Jurkat, Clone E6-1 (cell line): ENCODE measurements around the gene RALGDS.

ENCODE experiments used
- DNase-seq: peaks from one replicate; pipeline ENCODE4 v3.0.0-alpha.2; 2011; ENCODE audit warnings: low read depth, low spot score
- H3K4me3 ChIP-seq: 2 replicates; pipeline ENCODE4 v1.5.1; 2011; ENCODE audit warnings: mild to moderate bottlenecking, low read length, control low read depth, moderate library complexity

RALGDS gene

DNA sequence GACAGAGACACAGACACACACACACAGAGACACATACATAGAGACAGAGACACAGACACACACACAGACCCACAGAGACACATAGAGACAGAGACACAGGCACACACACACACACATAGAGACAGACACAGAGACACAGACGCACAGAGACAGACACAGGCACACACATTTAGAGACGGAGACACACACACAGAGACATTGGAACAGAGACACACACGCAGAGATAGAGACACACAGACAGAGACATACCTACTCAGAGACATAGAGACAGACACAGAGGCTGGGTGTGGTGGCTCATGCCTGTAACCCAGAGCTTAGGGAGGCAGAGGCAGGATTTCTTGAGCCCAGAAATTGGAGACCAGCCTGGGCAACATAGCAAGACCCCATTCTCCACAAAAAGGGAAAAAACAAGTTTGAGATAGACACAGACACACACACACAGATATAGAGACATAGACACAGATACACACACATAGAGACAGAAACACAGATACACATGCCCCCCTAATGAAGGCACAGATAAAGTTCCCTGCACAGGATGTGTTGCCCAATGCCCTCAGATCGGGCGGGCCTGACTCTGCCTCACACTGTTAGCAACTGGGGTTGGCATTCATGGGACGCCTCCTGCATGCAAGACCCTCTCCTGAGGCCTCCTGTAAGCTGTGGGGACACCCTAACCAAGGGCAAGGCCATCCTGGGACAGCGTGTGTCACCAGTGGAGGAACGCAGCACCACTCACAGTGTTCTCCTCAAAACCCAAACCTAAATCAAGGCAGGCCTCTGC lies 3.3 kb upstream of the RALGDS start:
- no peak for DNase-seq
- H3K4me3 ChIP-seq: no peak overlapping the region

DNA sequence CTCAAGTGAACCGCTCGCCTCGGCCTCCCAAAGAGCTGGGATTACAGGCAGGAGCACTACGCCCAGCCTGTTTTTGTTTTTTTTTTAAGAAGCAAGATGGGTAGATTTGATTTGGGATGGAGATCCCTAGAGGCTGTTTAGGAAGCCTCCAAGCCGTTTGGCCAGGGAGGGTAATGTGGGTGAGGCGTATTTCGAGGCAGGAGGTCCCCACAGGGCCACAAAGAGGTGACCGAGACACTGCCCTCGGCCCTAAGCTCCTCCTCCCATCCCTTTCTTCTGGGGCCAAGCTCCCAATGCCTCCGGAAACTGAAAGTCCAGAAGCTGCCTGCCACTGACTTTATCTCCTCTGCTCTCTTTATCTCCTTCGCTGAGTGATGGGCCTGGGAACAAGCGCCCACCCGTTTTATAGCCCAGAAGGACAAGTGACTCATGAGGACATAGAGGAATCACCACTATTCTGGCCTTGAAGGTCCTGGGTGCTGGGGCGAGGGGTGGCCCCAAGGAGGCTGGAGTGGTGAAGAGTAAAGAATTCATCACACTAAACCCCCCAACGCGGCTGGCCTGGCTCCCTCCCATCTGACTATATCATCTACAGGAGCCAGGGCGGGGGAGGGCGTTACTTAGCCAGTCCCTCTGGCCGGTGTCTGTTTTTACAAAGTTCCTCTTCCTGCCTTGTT lies 2.0 kb upstream of the RALGDS start:
- H3K4me3 ChIP-seq: no peak overlapping the region
- no peak for DNase-seq

DNA sequence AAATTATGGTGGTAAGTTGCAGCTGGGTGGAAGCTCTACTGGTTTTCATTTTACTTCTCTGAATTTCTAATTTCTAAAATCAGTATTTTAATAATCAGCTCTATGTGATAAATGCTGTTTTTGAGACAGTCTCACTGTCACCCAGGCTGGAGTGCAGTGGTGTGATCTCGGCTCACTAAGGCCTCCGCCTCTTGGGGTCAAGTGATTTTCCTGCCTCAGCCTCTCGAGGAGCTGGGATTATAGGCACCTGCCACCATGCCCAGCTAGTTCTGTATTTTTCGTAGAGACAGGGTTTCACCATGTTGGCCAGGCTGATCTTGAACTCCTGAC lies 1.5 kb upstream of the RALGDS start:
- H3K4me3 ChIP-seq: no peak overlapping the region
- DNase-seq: no peak

DNA sequence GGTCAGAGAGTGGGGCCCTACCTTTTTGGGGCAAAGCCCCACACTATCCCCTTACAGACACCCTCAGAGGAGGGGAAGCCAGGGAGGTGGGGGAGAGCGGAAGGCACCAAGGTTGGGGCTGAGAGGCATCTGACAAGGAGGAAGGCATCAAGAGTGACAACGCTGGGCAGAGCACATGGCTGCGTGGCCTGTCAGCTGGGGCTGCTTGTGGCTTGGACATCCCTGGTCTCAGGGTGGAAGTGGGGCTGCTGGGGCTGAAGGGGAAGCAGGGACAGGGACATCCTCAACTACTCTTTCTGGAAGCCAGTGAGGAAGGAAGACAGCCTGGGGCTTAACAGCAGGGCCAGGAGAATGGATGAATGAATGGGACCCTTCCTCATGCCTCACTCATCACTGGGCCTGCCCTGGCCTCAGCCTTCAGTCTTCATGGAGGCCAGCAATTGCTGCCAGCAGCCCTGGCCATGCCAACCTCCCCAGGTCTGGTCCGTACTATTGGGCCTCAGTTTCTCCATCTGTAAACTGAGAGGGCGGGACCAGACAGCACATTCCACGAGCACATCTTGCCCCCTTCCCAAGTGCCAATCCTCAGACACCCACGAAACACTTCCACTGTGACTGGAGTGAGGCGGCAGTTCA lies 993 bp upstream of the RALGDS start:
- no peak for DNase-seq
- no peak overlapping the region for H3K4me3 ChIP-seq

DNA sequence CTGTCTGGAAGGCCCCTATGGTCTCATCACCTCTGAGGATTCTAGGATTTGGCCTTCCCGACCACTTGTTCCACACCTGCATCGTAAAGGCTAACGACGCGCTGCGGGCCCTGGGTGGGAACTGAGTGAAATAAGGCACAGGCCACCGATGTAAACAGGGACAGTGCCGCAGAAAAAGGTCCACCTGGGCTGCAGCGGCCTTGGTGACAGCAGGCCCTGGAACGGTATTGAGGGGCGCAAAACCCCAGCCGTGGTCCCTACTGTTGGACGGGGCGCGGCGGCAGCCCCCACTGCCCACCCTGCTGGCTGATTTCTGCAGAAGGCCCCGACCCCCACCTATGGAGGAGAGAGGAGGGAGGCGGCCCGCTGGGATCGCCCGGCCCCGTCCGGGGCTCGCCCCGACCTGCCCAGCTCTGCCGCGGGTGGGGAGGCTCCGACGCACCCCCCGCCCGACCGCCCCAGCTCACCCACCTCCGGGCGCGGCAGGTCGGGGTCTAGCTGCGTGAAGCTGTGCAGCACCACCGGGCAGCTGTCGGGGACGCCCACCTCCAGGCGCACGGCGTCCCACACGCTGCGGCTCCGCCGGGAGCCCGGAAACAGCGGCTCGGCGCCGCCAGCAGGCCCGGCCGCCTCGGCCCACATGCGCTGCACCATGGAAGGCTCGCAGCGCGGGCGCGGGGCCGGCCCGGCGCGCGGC lies 391 bp downstream of the RALGDS start:
- H3K4me3 ChIP-seq: peak overlapping the region; percentile 54
- DNase-seq: no peak

DNA sequence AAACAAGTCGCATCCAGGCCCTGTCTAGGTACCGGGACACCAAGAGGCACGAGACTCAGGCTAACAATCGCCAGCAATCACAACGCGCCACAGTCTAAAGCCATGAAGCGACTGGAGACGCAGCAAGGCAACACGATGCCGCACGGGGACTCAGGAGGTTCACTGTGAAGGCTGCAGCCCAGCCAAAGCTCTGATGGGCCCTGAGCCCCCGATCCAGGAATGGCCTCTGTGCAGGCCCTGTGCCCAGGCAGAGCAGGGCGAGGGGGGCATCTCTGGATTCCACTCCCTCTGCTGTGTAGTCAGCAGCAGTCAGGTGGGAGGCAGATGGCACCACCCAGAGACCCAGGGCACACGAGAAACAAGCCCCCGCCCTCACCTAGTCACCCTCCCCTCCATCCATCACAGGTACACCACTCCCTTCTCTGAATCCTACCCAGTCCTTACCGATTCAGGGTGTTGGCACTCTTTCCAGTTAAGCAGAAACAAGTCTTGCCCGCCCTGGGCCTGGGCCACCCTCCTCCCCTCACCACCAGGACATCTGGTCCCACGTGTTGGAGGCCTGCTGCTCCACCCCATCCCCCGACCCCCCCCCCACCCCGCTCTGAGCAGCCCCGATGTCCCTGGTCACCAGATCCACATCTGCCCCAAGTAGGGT lies 1.1 kb downstream of the RALGDS start:
- DNase-seq: no peak
- peak overlapping the region; percentile 54 for H3K4me3 ChIP-seq

DNA sequence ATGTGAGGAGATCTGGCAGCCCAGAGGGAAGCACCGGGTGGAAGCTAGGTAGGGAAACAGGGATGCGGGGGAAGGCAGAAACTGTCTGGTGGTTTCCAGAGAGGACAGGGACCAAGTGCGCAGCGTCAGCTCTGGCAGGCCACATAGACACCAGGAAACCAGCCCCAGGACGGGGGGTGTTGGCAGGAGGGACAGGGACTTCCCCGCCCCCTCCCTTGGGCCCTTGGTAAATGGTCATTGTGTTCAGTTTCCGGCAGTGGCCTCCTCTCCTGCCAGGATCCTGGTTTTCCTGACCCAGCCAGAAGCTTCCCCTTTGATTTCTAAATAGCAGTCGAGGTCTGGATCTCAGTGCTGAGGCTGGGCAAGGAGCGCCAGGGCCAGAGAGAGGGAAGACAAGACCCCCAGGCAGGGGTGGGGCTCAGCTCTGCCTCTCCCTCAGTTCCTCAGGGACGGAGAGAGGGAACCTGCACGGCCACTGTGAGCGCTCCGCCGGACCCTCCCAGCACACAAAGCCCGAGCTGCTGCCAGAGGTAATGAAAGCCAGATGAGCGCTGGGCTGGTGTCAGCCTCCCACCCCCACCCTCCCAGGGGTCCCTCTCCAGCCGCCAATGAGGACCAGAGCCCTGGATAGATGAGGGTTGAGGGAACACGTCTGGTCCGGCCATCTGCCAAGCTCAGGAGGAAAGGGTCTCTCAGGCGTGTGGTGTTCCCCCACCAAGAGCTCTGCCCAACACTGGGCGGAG lies 1.8 kb downstream of the RALGDS start:
- no peak overlapping the region for H3K4me3 ChIP-seq

DNA sequence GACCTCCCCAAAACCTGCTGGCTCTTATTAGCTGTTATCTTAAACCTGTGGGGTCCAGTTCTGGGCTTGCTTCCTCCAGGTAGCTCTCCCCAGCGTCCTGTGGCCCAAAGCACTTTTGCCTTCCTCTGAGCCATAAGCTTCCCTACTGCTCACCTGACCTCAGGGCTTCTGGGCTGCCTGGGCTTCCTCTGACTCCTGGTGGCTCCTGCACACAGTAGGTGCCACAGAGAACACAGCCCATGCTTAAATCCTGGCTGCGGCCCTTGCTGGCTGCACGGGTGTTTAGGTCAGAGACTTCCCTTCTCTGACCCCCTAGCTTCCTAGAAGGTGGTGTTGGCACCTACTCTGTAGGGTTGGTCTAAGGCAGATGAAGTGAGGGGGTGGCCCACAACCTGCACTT lies 2.5 kb downstream of the RALGDS start:
- H3K4me3 ChIP-seq: no peak overlapping the region
- no peak for DNase-seq

More for the DNA sequence above, 1.8 kb downstream of the RALGDS start:
- DNase-seq: no peak

DNA sequence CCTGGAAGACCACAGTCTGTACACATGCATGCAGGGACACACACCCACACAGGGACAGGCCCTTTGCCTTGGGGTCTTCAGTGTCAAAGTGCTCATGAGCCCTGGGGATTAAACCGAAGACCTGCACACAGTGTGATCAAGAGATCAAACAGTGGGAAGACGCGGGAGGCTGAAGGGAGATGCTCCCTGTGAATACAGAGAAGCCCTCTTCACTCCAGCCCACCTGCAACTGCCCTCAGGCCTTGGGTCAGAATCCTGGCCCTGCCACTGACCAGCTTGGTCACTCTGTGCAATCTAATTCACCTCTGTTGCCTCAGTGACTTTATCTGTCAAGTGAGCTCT lies 2.9 kb downstream of the RALGDS start:
- no peak overlapping the region for H3K4me3 ChIP-seq
- no peak for DNase-seq

DNA sequence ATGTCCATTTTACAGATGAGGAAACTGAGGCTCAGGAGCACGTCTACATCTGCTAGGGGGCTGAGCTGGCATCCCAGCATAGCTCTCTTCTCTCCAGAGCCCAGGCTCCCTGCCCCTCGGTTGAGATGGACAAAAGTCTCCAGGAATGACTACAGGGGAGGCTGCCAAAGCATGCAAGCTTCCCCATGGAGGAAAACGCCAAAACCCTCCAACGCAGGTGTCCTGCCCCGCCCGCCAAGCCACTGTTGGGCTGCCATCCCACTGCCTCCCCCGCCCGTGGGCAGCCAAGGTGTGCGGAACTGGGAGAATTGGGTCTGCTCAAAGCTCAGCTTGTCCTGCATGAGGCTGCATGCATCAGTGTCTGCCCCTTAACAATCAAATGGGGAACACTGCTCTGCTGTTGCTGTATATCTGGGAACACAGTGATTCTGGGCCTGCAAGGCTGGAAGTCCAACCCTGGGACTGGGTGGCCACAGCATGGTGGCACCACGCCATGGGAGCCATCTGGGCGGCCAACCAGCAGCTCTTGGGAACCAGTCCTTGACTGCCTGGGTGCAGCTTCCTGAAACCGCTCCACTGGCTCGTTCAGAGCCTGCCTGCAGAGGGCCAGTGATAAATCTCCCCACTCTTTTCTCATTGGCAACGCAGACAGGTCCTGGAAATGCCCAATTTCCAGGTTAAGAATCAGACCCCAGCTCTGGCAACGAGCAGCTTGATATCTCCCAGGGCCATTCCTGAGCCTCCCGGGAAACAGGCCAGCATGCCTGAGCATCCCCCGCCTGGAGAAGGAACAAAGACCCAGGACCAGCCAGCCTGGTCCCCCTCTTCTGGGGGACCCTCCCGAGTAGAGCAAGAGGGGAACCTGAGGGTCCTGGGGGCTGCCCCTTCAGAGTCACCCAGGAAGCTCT lies 3.5 kb downstream of the RALGDS start:
- H3K4me3 ChIP-seq: no peak overlapping the region
- no peak for DNase-seq

DNA sequence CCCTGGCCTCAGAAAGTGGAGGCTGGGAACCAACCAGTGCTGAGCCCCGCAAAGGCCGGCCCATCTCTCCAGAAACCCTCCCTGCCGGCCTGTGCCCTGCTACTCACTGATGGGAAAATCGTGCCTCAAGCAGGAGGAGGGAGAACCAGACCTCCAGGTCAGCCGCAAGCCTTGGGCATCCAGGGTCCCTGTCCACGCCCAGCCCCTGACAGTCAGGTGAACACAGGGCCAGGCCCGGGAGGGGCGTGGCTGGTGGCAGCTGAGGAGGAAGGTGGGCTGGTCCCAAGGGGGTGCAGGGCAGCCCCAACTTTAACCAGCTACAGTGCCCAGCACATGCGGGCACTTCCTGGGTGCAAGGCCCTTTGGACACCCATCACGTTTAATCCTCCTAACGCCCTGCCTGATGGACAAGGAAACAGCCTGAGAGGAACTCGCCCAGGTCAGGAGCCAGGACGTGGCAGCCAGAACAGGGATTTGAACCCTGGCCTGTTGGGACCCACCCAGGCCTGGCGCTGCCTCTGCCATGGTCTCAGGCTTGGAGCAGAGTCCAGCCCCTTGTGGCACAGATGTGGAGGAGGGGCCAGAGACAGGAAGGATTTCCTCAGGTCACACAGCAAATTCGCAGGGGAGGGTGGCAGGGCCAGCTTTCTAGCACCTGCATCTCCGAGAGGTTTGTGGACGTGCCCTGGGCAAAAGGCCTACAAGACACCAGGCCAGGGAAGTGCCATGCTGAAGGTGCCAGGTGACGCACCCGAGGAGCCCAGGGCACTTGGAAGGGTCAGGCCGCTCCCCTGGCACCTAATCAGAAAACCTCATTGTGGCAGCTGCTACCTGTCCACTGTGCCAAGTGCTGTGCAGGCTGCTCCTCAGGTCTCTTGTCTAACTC lies 4.5 kb downstream of the RALGDS start:
- DNase-seq: no peak
- H3K4me3 ChIP-seq: no peak overlapping the region

DNA sequence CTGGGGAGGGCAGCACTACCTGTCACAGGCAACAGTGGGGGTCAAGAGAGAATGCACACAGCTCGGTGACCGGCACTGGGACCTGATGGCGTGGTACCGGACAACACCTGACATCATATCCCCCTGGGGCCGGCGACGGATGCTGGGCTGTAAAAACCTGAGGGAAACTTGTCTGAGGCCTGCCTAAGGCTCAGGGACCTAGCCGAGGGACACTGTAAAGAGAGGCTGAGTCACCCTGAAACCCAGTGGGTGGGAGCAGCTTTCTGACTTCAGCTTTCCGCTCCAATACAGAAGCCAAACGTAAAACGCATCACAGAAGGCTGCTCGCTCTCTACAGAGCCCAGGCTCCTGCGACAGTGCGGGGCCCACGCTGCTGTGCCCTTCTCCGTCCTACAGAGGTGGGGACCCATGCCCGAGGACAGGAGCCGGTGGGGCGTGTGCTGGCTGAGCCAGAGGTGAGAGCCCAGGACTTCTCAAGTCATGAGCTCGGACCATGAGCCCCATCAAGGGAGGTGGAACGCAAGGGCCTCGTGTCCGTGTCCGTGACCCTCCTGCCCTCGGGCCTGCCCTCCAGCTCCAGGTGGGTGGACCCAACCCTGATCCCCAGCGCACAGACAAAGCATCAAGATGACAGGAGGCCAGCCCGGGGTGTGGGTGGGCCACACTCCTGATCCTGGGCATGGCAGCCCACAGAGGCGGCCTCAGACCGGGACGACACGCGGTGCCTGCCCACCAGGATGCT lies 5.3 kb downstream of the RALGDS start:
- DNase-seq: no peak
- H3K4me3 ChIP-seq: no peak overlapping the region

DNA sequence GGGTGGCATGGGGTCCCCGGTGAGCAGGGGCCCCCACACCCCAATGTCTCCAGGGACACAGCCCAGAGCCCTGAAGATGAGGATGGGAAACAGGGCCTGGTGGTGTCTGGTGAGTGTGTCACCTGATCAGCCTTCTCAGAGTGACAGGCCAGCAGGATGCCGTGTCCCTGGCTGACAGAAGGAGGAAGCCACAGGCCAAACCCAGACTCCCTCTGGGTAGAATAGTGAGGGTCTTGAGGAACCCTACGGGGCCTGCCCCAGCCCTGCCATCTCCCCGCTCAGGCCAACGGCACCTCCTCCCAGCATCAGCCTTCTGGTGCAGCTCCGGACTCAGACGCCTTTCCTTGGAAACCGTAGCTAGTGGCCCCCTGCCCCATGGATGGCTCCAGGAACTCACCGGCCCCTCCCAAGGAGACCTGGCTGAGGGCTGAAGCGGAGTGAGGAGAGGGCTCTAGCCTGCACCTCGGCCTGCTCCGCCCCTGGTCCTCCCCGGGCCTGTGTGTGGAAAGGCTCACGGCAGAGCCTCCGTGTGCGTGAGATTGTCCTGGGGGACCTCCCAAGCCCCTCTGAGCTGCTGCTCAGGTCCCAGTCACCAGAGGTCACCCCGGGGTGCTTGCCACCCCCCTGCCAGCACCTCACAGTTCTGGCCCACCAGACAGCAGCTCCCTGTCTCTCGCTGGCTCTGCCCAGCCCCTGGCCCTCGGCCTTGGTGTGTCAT lies 6.0 kb downstream of the RALGDS start:
- DNase-seq: no peak
- no peak overlapping the region for H3K4me3 ChIP-seq

DNA sequence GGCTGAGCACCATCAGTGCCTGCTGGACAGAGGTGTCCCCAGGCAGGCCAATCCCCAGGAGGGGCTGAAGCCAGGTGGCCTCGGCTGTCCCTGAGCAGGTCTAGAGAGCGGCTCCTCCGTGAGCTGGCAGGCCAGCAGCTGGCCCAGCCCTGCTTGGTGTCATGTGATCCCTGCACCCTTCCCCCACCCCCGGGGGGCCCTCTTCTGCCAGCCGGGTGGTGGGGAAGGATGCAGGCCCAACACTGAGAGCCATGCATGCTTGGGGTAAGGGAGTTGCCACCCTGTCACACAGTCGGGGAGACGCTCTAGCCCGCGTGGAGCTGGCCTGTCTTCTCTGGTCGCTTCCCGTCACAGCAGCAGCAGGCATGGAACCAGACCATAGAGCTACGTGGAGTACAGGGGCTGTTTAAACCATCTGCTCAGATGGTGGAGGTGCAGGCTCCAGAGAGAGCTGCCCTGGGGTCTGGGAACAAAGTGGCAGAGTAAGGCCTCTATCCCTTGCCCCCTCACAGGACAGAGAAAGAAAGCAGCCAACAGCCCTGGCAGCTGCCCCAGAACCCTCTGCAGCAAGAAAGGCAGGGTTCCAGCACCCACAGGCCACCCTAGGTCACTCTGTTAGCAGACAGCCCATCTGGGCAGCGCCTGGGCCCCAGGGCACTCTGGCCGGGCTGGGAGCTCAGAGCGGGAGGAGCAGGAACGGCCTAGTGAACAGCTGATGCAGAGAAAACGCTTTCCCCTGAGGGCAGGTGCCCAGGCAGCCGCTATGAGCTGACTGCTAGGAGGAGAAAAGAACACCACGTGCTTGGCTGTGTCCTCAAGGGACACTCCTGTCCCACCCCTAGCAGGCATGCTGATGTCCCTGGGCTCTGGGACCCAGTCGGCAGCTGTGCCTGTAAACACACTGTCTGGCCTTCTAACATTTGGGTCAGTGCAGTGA lies 6.8 kb downstream of the RALGDS start:
- DNase-seq: no peak
- H3K4me3 ChIP-seq: no peak overlapping the region
